K562 (cell line): Measurements from ENCODE around the gene MSMO1. TPM values are rescaled to one million over a fixed set of nuclear protein-coding genes. Genes with fewer than 3 reads are reported as not detected.
A peak's percentile ranks its signal among the peaks of the same experiment; 100 is the strongest.

Experiments
- ATF3 ChIP-seq, 2 experiments: fragments of 450-650 bp in 1 of 2; sonication (generic) in 1 of 2; formaldehyde crosslinking in 1 of 2; IDR thresholded peaks in 1 of 2; conservative IDR thresholded peaks in 1 of 2; 2 replicates each; pipeline versions ENCODE4 v1.6.1 to v1.8.1; 2016 to 2023; ENCODE audit warnings: mild to moderate bottlenecking in 2 of 2, moderate library complexity in 2 of 2, inconsistent platforms in 1 of 2, missing genetic modification reagents in 1 of 2
- ATF7 ChIP-seq: fragments of 450-650 bp; IDR thresholded peaks from 2 replicates; pipeline ENCODE4 v1.7.1; 2014; ENCODE audit warnings: mild to moderate bottlenecking, moderate library complexity
- CBFA2T2 ChIP-seq: fragments of 450-650 bp; conservative IDR thresholded peaks from 2 replicates; pipeline ENCODE4 v1.6.1; 2017; ENCODE audit warnings: mild to moderate bottlenecking
- CC2D1A ChIP-seq: fragments of 450-650 bp; IDR thresholded peaks from 2 replicates; pipeline ENCODE4 v1.6.1; 2017; ENCODE audit warnings: mild to moderate bottlenecking
- FOXA3 ChIP-seq, 2 experiments: fragments of 450-650 bp in 1 of 2; sonication (generic) in 1 of 2; formaldehyde crosslinking; IDR thresholded peaks in 1 of 2; conservative IDR thresholded peaks in 1 of 2; 2 replicates each; pipeline versions ENCODE4 v1.4.0 to v1.8.0; 2020 to 2022; ENCODE audit warnings: mild to moderate bottlenecking in 2 of 2, missing genetic modification reagents in 1 of 2
- FOXK2 ChIP-seq, 2 experiments: fragments of 450-650 bp; IDR thresholded peaks in 1 of 2; conservative IDR thresholded peaks in 1 of 2; 2 replicates each; pipeline ENCODE4 v1.6.1; 2016; ENCODE audit warnings: low read depth in 2 of 2, mild to moderate bottlenecking in 1 of 2
- HDAC8 ChIP-seq: fragments of 450-650 bp; IDR thresholded peaks from 2 replicates; pipeline ENCODE4 v1.6.1; 2016; ENCODE audit warnings: mild to moderate bottlenecking, missing genetic modification characterization, moderate library complexity, missing compliant biosample characterization
- HMBOX1 ChIP-seq: sonication (generic); IDR thresholded peaks from 2 replicates; pipeline ENCODE4 v1.6.1; 2016
- POLR2H ChIP-seq: IDR thresholded peaks from 2 replicates; pipeline ENCODE4 v1.6.1; 2016; ENCODE audit warnings: missing genetic modification characterization, low read depth, mild to moderate bottlenecking, control low read depth, missing compliant biosample characterization, moderate library complexity
- ZBTB5 ChIP-seq: fragments of 450-650 bp; IDR thresholded peaks from 2 replicates; pipeline ENCODE4 v1.6.1; 2017; ENCODE audit warnings: antibody characterized with exemption
- ZFPM2 ChIP-seq: fragments of 250-450 bp; sonication (Bioruptor Pico); IDR thresholded peaks from 2 replicates; pipeline ENCODE4 v1.5.1; 2022; ENCODE audit warnings: mild to moderate bottlenecking
- ZNF124 ChIP-seq: sonication (generic); formaldehyde crosslinking; IDR thresholded peaks from 2 replicates; pipeline ENCODE4 v1.8.1; 2022; ENCODE audit warnings: missing genetic modification reagents
- polyA plus RNA-seq, 8 experiments: library from polyadenylated mRNA; depleted of rRNA in 4 of 8; stranded (reverse) in 5 of 8; unstranded in 3 of 8; fragments of >200 nt; fragmentation: Nextera tagmentation in 2 of 8; fragmentation: Illumina TruSeq in 1 of 8; extraction: Ambion mirVana in 2 of 8; extraction: Trizol in 1 of 8; gene quantifications; 2 replicates each; pipeline versions ENCODE4 v1.2.1 to v1.2.3, GENCODE V29; 2011 to 2014; ENCODE audit warnings: inconsistent platforms in 1 of 8, missing spikeins in 1 of 8
- total RNA-seq, 7 experiments: library from RNA; depleted of rRNA in 6 of 7; stranded (reverse); fragments of >200 nt in 6 of 7; fragmentation: Illumina TruSeq in 2 of 7; extraction: Trizol in 2 of 7; gene quantifications; 2 replicates each; pipeline versions ENCODE4 v1.2.1 to v1.2.3, GENCODE V29; 2011 to 2021; ENCODE audit warnings: low replicate concordance in 1 of 7

Gene MSMO1
- total and polyA plus RNA-seq, 9 of the 15 experiments (the other 6 are each of a cell fraction or from before 2014, with no cell fraction given) = 32.0 to 172 (median 63.5) TPM

GRCh38 chr4:165364452-165365080 lies 37.1 kb downstream of the MSMO1 start (continued):
- no peak for TF ChIP-seq ZFPM2 (CRISPR knock-in tag)
- no peak for TF ChIP-seq CBFA2T2
- no peak for TF ChIP-seq CC2D1A
- no peak for TF ChIP-seq ZBTB5
- no peak for TF ChIP-seq POLR2H (tag)
- no peak for TF ChIP-seq HDAC8 (tag)
- no peak for TF ChIP-seq HMBOX1
- TF ChIP-seq FOXK2 (conservative IDR thresholded peaks at IDR 0.05 in 1 of 2, IDR thresholded peaks at IDR 0.05 in 1 of 2; ENCODE audit: low read depth in 2 of 2) = no peak
- TF ChIP-seq ATF3 (IDR thresholded peaks at IDR 0.05) = peak; percentile 73
- TF ChIP-seq ATF3 (CRISPR knock-in tag; conservative IDR thresholded peaks at IDR 0.05) = no peak
- no peak for TF ChIP-seq FOXA3 (CRISPR knock-in tag; conservative IDR thresholded peaks at IDR 0.05 in 1 of 2, IDR thresholded peaks at IDR 0.05 in 1 of 2)
- TF ChIP-seq ATF7 = peak; percentile 44; the same call in 1 of the 2 replicates
- no peak for TF ChIP-seq ZNF124 (CRISPR knock-in tag)
